HepG2 (cell line): ENCODE results near the gene ZBTB26. TPM values are rescaled to one million over a fixed set of nuclear protein-coding genes. Genes with fewer than 3 reads are reported as not detected.

Experiments
- ATAC-seq: fragments of 200-7000 bp; cut with Tn5 transposase; 3 replicates; pipeline ENCODE4 v1.9.1; 2020; ENCODE audit warnings: mild to moderate bottlenecking, moderate library complexity
- BruUV-seq: library from RNA; stranded (reverse); fragments of 400-500 nt; replicated peaks from 2 replicates; lab custom pipeline; 2021; lab: Mats Ljungman, UMichigan
- CTCF ChIA-PET: fragments of 300-600 bp; formaldehyde crosslinking; extraction: SDS; loops from one replicate; lab custom pipeline; 2021; ENCODE audit warnings: low total read pairs, inconsistent platforms, low intra/inter-chr PET ratio; lab: Yijun Ruan, JAX
- POLR2A ChIA-PET: fragments of 350-600 bp; sonication (Branson Sonifier 250); formaldehyde crosslinking; loops from one replicate; lab custom pipeline; 2020; ENCODE audit warnings: antibody characterized with exemption, inconsistent platforms; lab: Yijun Ruan, JAX
- DNase-seq: peaks from one replicate; pipeline ENCODE4 v3.0.0-alpha.2; 2015; ENCODE audit warnings: low spot score
- FAIRE-seq: peaks from 3 replicates; lab custom pipeline; 2011; peaks lifted over from hg19 to GRCh38; lab: Jason Lieb, UNC
- H2AFZ ChIP-seq: one replicate; pipeline ENCODE4 v1.6.1; 2011; ENCODE audit warnings: low read length, inconsistent platforms
- H3K27ac ChIP-seq: fragments of 300-600 bp; 3 replicates; pipeline ENCODE4 v1.8.0; 2011; ENCODE audit warnings: mixed run types, mild to moderate bottlenecking, mixed read lengths, low read length, inconsistent platforms; ENCODE audit not compliant: insufficient read depth; ENCODE audit errors: extremely low read length
- H3K27me3 ChIP-seq, 2 experiments: fragments of 200-600 bp in 1 of 2; 2 replicates in 1 of 2; 3 replicates in 1 of 2; pipeline versions ENCODE4 v1.6.0 to v1.8.0; 2011; ENCODE audit warnings: low read length in 2 of 2, mild to moderate bottlenecking in 2 of 2, moderate library complexity in 2 of 2, inconsistent platforms in 1 of 2; ENCODE audit not compliant: insufficient read depth in 2 of 2, control insufficient read depth in 1 of 2
- H3K36me3 ChIP-seq, 2 experiments: fragments of 200-600 bp in 1 of 2; replicated peaks in 1 of 2; 2 replicates in 1 of 2; 3 replicates in 1 of 2; pipeline versions ENCODE4 v1.5.1 to v1.8.0; 2011; ENCODE audit warnings: low read length in 2 of 2, inconsistent platforms in 1 of 2; ENCODE audit not compliant: insufficient read depth in 2 of 2, control insufficient read depth in 1 of 2
- H3K4me1 ChIP-seq: 2 replicates; pipeline ENCODE4 v1.5.1; 2012; ENCODE audit warnings: low read length, inconsistent platforms; ENCODE audit not compliant: insufficient read depth
- H3K4me2 ChIP-seq: 2 replicates; pipeline ENCODE4 v1.6.0; 2011; ENCODE audit warnings: low read depth, low read length, inconsistent platforms
- H3K4me3 ChIP-seq, 3 experiments: fragments of 200-600 bp in 1 of 3; sonication (generic), shearing (Covaris generic) in 1 of 3; replicated peaks in 1 of 3; 2 replicates each; pipeline ENCODE4 v1.5.1; 2011 to 2016; ENCODE audit warnings: low read length in 3 of 3, inconsistent platforms in 2 of 3, low read depth in 2 of 3, mild to moderate bottlenecking in 2 of 3, control low read depth in 1 of 3, mixed read lengths in 1 of 3; ENCODE audit not compliant: insufficient read depth in 1 of 3
- H3K79me2 ChIP-seq: one replicate; pipeline ENCODE4 v1.6.1; 2011; ENCODE audit warnings: low read length, inconsistent platforms; ENCODE audit not compliant: insufficient read depth
- H3K9ac ChIP-seq: 2 replicates; pipeline ENCODE4 v1.6.0; 2011; ENCODE audit warnings: mild to moderate bottlenecking, low read depth, low read length, inconsistent platforms; ENCODE audit not compliant: insufficient read depth
- H3K9me3 ChIP-seq: 2 replicates; pipeline ENCODE4 v1.5.1; 2012; ENCODE audit warnings: mild to moderate bottlenecking, low read length
- H4K20me1 ChIP-seq: 2 replicates; pipeline ENCODE4 v1.6.0; 2011; ENCODE audit warnings: inconsistent platforms, mild to moderate bottlenecking, low read length, moderate library complexity; ENCODE audit not compliant: insufficient read depth
- CBX2 ChIP-seq, 2 experiments: fragments of 200-600 bp in 1 of 2; sonication (generic); formaldehyde crosslinking in 1 of 2; IDR thresholded peaks; 2 replicates each; pipeline versions ENCODE4 v1.7.0 to v1.8.1; 2018 to 2022; ENCODE audit warnings: low read depth in 2 of 2, low read length in 1 of 2, mild to moderate bottlenecking in 1 of 2, missing genetic modification reagents in 1 of 2
- CHCHD3 ChIP-seq: sonication (generic); formaldehyde crosslinking; IDR thresholded peaks from 2 replicates; pipeline ENCODE4 v1.8.0; 2022; ENCODE audit warnings: mild to moderate bottlenecking, missing genetic modification reagents, moderate library complexity
- KLF6 ChIP-seq: IDR thresholded peaks from 2 replicates; pipeline ENCODE4 v1.8.0; 2016; ENCODE audit warnings: missing biosample characterization, missing genetic modification reagents
- KMT2A ChIP-seq: sonication (generic); formaldehyde crosslinking; IDR thresholded peaks from 2 replicates; pipeline ENCODE4 v1.4.0; 2020; ENCODE audit warnings: missing genetic modification reagents
- NR2F1 ChIP-seq, 2 experiments: fragments of 450-650 bp in 1 of 2; formaldehyde crosslinking in 1 of 2; IDR thresholded peaks; 2 replicates each; pipeline versions ENCODE4 v1.5.0 to v1.6.1; 2016 to 2020; ENCODE audit warnings: mild to moderate bottlenecking in 1 of 2, missing compliant biosample characterization in 1 of 2, missing genetic modification reagents in 1 of 2, moderate library complexity in 1 of 2
- RBM22 ChIP-seq: fragments of 200-400 bp; formaldehyde crosslinking; optimal IDR thresholded peaks from 2 replicates; pipeline ENCODE3; 2017; ENCODE audit warnings: mild to moderate bottlenecking, low read length, moderate library complexity
- SP2 ChIP-seq: sonication (generic); formaldehyde crosslinking; IDR thresholded peaks from 2 replicates; pipeline ENCODE4 v1.5.1; 2020; ENCODE audit warnings: mild to moderate bottlenecking, missing genetic modification reagents
- ZMYM4 ChIP-seq: sonication (generic); formaldehyde crosslinking; IDR thresholded peaks from 2 replicates; pipeline ENCODE4 v1.8.1; 2023; ENCODE audit warnings: mild to moderate bottlenecking, missing genetic modification reagents
- ZNF749 ChIP-seq: sonication (generic); formaldehyde crosslinking; IDR thresholded peaks from 2 replicates; pipeline ENCODE4 v1.8.0; 2022; ENCODE audit warnings: mild to moderate bottlenecking, missing genetic modification reagents, moderate library complexity, borderline replicate concordance
- ZSCAN25 ChIP-seq: sonication (generic); formaldehyde crosslinking; IDR thresholded peaks from 2 replicates; pipeline ENCODE4 v1.8.0; 2022; ENCODE audit warnings: mild to moderate bottlenecking, missing genetic modification reagents
- WGBS: methylation state at CpG from one replicate; pipeline ENCODE4 v1.1.6; 2017; ENCODE audit warnings: low lambda C conversion rate; 5-methylcytosine and 5-hydroxymethylcytosine counted together
- in situ Hi-C: cut with HindIII; loops from 2 replicates; pipeline ENCODE4 v1.10.0; 2017; ENCODE audit warnings: low pct_unique_long_range_greater_than_20kb; ENCODE audit not compliant: extremely low pct_ligation_motif_present
- intact Hi-C: fragments of 100-400 bp; cut with micrococcal nuclease; formaldehyde crosslinking; loops from one replicate; pipeline ENCODE4 v1.10.0; 2022; ENCODE audit not compliant: unreplicated experiment
- polyA plus RNA-seq, 8 experiments: library from polyadenylated mRNA; depleted of rRNA in 3 of 8; stranded (reverse) in 7 of 8; unstranded in 1 of 8; fragments of >200 nt; fragmentation: Illumina TruSeq in 4 of 8; extraction: Trizol in 4 of 8; gene quantifications; 2 replicates each; pipeline versions ENCODE4 v1.2.1 to v1.2.3, GENCODE V29; 2011 to 2016; ENCODE audit warnings: low read depth in 4 of 8, missing spikeins in 1 of 8, mixed read lengths in 1 of 8; ENCODE audit not compliant: insufficient read depth in 1 of 8
- total RNA-seq, 5 experiments: library from RNA; depleted of rRNA; stranded (reverse); fragments of >200 nt; fragmentation: Illumina TruSeq; extraction: Trizol; gene quantifications; 2 replicates each; pipeline ENCODE4 v1.2.3, GENCODE V29; 2016; ENCODE audit warnings: low read depth in 1 of 5
- TF ChIP-seq, protein P1 (sequence below): sonication (generic); formaldehyde crosslinking; IDR thresholded peaks from 2 replicates; pipeline ENCODE4 v1.5.1; 2020; ENCODE audit warnings: mild to moderate bottlenecking, missing genetic modification reagents, moderate library complexity
- TF ChIP-seq, protein P2 (sequence below): sonication (generic); formaldehyde crosslinking; IDR thresholded peaks from 2 replicates; pipeline ENCODE4 v1.4.0; 2020; ENCODE audit warnings: mild to moderate bottlenecking, missing genetic modification reagents, borderline replicate concordance

The ZBTB26 gene
- total and polyA plus RNA-seq, 2 of the 13 experiments (the other 11 are each of a cell fraction or from before 2014, with no cell fraction given): 4.5 to 8.6 TPM

- TF ChIP-seq, protein P1, sequence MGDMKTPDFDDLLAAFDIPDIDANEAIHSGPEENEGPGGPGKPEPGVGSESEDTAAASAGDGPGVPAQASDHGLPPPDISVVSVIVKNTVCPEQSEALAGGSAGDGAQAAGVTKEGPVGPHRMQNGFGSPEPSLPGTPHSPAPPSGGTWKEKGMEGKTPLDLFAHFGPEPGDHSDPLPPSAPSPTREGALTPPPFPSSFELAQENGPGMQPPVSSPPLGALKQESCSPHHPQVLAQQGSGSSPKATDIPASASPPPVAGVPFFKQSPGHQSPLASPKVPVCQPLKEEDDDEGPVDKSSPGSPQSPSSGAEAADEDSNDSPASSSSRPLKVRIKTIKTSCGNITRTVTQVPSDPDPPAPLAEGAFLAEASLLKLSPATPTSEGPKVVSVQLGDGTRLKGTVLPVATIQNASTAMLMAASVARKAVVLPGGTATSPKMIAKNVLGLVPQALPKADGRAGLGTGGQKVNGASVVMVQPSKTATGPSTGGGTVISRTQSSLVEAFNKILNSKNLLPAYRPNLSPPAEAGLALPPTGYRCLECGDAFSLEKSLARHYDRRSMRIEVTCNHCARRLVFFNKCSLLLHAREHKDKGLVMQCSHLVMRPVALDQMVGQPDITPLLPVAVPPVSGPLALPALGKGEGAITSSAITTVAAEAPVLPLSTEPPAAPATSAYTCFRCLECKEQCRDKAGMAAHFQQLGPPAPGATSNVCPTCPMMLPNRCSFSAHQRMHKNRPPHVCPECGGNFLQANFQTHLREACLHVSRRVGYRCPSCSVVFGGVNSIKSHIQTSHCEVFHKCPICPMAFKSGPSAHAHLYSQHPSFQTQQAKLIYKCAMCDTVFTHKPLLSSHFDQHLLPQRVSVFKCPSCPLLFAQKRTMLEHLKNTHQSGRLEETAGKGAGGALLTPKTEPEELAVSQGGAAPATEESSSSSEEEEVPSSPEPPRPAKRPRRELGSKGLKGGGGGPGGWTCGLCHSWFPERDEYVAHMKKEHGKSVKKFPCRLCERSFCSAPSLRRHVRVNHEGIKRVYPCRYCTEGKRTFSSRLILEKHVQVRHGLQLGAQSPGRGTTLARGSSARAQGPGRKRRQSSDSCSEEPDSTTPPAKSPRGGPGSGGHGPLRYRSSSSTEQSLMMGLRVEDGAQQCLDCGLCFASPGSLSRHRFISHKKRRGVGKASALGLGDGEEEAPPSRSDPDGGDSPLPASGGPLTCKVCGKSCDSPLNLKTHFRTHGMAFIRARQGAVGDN (CRISPR knock-in tag): no peak
- no peak for TF ChIP-seq ZMYM4 (CRISPR knock-in tag)
- no peak for TF ChIP-seq ZSCAN25 (CRISPR knock-in tag)
Observed at GRCh38 chr9:122918310-122918709, 13.0 kb downstream of the ZBTB26 start (continued).

DNA sequence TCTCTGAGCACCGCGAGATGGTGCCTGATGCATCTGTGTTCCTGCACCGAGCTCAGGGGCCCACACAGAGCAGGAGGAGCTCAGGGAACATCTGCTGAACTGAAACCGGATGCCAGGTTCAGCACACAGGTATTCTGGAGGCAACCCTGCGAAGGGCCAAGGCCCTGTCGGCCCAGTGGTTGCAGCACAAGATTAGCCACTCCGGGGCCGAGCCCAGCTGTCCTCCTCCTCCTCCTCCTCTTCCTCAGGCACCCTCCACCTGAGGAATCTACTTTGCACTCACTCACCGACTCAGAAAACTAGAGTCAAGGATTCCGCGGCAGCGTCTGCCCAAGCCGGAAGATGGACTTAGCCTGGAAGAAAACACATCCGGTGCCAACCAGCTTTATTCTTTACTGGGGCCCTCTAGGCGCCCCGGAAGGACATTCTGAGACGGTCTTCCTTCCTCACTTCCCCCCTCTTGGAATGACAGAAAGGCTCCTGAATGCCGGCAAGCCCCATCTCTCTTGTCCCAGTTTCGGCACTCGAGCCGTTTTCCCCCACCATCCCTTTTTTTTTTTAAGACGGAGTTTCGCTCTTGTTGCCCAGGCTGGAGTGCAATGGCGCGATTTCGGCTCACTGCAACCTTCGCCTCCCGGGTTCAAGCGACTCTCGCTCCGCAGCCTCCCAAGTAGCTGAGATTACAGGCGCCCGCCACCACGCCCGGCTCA, 18.2 kb downstream of the ZBTB26 start, which contains the start of gene ZBTB6:
ZBTB6 (minus strand) TSS at position 360 of the 710 bp plus-strand sequence. CDS start 1,251 bp downstream, outside the sequence.
- H3K9me3 ChIP-seq: no peaks in the 10 kb centered on the region
- peak within 1 kb of the TSS; percentile 79 to 90 (median 81) for H3K4me3 ChIP-seq
- H3K36me3 ChIP-seq: peaks cover 3 to 18% of the 10 kb centered on the region in 2 experiments; a peak in 3 of 5 replicates
- DNase-seq (peak; percentile 83), ATAC-seq (peak; percentile 99), FAIRE-seq (peak; percentile 58)
- WGBS: 2% methylated on average over 25 of the region's 35 CpGs
- intact Hi-C loops (loop anchor here (2.0 to 5.0 kb wide), 2 partner anchors 18 to 74 kb away; partner anchors contain the start of gene ZBTB26), in situ Hi-C loops (no loop called here)
- BruUV-seq: no TSS peak
- CTCF ChIA-PET: no interaction called here
- peaks cover 11% of the 10 kb centered on the region for H3K4me1 ChIP-seq
- H2AFZ ChIP-seq: peak within 1 kb of the TSS; percentile 81
- POLR2A ChIA-PET: interaction anchor here (0.6 to 5.2 kb wide), 18 partner anchors 8 to 557 kb away, joined by 3 to 64 read pairs (median 4); partner anchors contain the start of genes PDCL, RABGAP1, RC3H2 and ZBTB26
- H3K4me2 ChIP-seq: peak within 1 kb of the TSS; percentile 76
- H3K79me2 ChIP-seq: peaks cover 34% of the 10 kb centered on the region
- H3K27ac ChIP-seq: peak within 1 kb of the TSS; percentile 93
- H4K20me1 ChIP-seq: no peaks in the 10 kb centered on the region
- peak within 1 kb of the TSS; percentile 91 for H3K9ac ChIP-seq
- no peaks in the 10 kb centered on the region for H3K27me3 ChIP-seq
- TF ChIP-seq CHCHD3 (CRISPR knock-in tag) (no peak), SP2 (0 out of 2 replicates have a peak, but pooled peaks have one; percentile 10), RBM22 (peak; percentile 66), CBX2 (IDR thresholded peaks at IDR 0.05; ENCODE audit: low read depth, low read length) (no peak), CBX2 (CRISPR knock-in tag; IDR thresholded peaks at IDR 0.05; ENCODE audit: low read depth) (no peak), ZNF749 (no peak), KLF6 (CRISPR knock-in tag) (peak; percentile 62), NR2F1 (CRISPR knock-in tag; IDR thresholded peaks at IDR 0.05) (no peak), KMT2A (CRISPR knock-in tag) (peak; percentile 91)
- TF ChIP-seq, protein P2, sequence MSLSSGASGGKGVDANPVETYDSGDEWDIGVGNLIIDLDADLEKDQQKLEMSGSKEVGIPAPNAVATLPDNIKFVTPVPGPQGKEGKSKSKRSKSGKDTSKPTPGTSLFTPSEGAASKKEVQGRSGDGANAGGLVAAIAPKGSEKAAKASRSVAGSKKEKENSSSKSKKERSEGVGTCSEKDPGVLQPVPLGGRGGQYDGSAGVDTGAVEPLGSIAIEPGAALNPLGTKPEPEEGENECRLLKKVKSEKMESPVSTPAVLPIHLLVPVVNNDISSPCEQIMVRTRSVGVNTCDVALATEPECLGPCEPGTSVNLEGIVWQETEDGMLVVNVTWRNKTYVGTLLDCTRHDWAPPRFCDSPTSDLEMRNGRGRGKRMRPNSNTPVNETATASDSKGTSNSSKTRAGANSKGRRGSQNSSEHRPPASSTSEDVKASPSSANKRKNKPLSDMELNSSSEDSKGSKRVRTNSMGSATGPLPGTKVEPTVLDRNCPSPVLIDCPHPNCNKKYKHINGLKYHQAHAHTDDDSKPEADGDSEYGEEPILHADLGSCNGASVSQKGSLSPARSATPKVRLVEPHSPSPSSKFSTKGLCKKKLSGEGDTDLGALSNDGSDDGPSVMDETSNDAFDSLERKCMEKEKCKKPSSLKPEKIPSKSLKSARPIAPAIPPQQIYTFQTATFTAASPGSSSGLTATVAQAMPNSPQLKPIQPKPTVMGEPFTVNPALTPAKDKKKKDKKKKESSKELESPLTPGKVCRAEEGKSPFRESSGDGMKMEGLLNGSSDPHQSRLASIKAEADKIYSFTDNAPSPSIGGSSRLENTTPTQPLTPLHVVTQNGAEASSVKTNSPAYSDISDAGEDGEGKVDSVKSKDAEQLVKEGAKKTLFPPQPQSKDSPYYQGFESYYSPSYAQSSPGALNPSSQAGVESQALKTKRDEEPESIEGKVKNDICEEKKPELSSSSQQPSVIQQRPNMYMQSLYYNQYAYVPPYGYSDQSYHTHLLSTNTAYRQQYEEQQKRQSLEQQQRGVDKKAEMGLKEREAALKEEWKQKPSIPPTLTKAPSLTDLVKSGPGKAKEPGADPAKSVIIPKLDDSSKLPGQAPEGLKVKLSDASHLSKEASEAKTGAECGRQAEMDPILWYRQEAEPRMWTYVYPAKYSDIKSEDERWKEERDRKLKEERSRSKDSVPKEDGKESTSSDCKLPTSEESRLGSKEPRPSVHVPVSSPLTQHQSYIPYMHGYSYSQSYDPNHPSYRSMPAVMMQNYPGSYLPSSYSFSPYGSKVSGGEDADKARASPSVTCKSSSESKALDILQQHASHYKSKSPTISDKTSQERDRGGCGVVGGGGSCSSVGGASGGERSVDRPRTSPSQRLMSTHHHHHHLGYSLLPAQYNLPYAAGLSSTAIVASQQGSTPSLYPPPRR (CRISPR knock-in tag): no peak; the same call in 1 of the 2 replicates
